Measurements from ENCODE around the gene AMOTL2. TPM values are rescaled to one million over a fixed set of nuclear protein-coding genes. Genes with fewer than 3 reads are reported as not detected.

The AMOTL2 gene
- total and polyA plus RNA-seq, 7 donors = 4.0 to 36.6 (median 16.5) TPM

GRCh38 chr3:134330883-134331810 is 43.1 kb downstream of the AMOTL2 start:
- no peaks in the 10 kb centered on the region for H3K36me3 ChIP-seq (ENCODE audit: insufficient read depth in 1 of 2, low read depth in 1 of 2)
- peak overlapping the region; percentile 21 for H3K27ac ChIP-seq
- DNase-seq (peak; percentile 62 to 69), ATAC-seq (peak in 1 of 4 donors; percentile 18)
- no peak for TF ChIP-seq CTCF (IDR thresholded peaks at IDR 0.05)
- H3K4me3 ChIP-seq = no peak overlapping the region
- intact Hi-C loops (cut with DNase I) = no loop called here
- peaks cover 40% of the 10 kb centered on the region for H3K4me1 ChIP-seq
- H3K9me3 ChIP-seq = no peaks in the 10 kb centered on the region
- no peaks in the 10 kb centered on the region for H3K27me3 ChIP-seq (ENCODE audit: insufficient read depth in 3 of 3, low read length in 2 of 3)
- 75 to 83% (median 76%) methylated on average over 6 of the region's 6 CpGs for WGBS, 3 donors

- no peak for ATAC-seq
Observed at GRCh38 chr3:134328846-134329245, 45.4 kb downstream of the AMOTL2 start.

GRCh38 chr3:134328147-134328591 is 46.1 kb downstream of the AMOTL2 start:
- H3K27ac ChIP-seq = peak overlapping the region; percentile 71
- ATAC-seq (no peak), DNase-seq (peak; percentile 54 to 55)
- H3K27me3 ChIP-seq (ENCODE audit: insufficient read depth in 3 of 3, low read length in 2 of 3) = no peaks in the 10 kb centered on the region
- no peaks in the 10 kb centered on the region for H3K36me3 ChIP-seq (ENCODE audit: insufficient read depth in 1 of 2, low read depth in 1 of 2)
- intact Hi-C loops (cut with DNase I) = no loop called here
- no peak for TF ChIP-seq CTCF (IDR thresholded peaks at IDR 0.05)
- WGBS, 3 donors = 79 to 86% (median 79%) methylated on average over 6 of the region's 6 CpGs
- peaks cover 37% of the 10 kb centered on the region for H3K4me1 ChIP-seq
- no peak overlapping the region for H3K4me3 ChIP-seq
- H3K9me3 ChIP-seq = no peaks in the 10 kb centered on the region

More at GRCh38 chr3:134328846-134329245, 45.4 kb downstream of the AMOTL2 start:
- H3K27ac ChIP-seq = no peak overlapping the region
- WGBS, 3 donors = 92 to 100% (median 95%) methylated on average over 1 of the region's 1 CpG
- intact Hi-C loops (cut with DNase I) = no loop called here
- no peaks in the 10 kb centered on the region for H3K36me3 ChIP-seq (ENCODE audit: insufficient read depth in 1 of 2, low read depth in 1 of 2)
- H3K4me3 ChIP-seq = no peak overlapping the region
- no peak for DNase-seq
- H3K9me3 ChIP-seq = no peaks in the 10 kb centered on the region
- H3K27me3 ChIP-seq (ENCODE audit: insufficient read depth in 3 of 3, low read length in 2 of 3) = no peaks in the 10 kb centered on the region
- TF ChIP-seq CTCF (IDR thresholded peaks at IDR 0.05) = no peak
- H3K4me1 ChIP-seq = peaks cover 37% of the 10 kb centered on the region

- H3K36me3 ChIP-seq (ENCODE audit: insufficient read depth in 1 of 2, low read depth in 1 of 2) = no peaks in the 10 kb centered on the region
- H3K27me3 ChIP-seq (ENCODE audit: insufficient read depth in 3 of 3, low read length in 2 of 3) = no peaks in the 10 kb centered on the region
- H3K4me1 ChIP-seq = peaks cover 37% of the 10 kb centered on the region
- H3K9me3 ChIP-seq = no peaks in the 10 kb centered on the region
- peak; percentile 67 to 89 (median 86) for ATAC-seq
- peak in 1 of 2 donors; percentile 67 for DNase-seq
- 50 to 74% (median 55%) methylated on average over 4 of the region's 4 CpGs for WGBS, 3 donors
- no peak overlapping the region for H3K4me3 ChIP-seq
- H3K27ac ChIP-seq = peak overlapping the region; percentile 71
- intact Hi-C loops (cut with DNase I) = no loop called here
- no peak for TF ChIP-seq CTCF (IDR thresholded peaks at IDR 0.05)
Observed at GRCh38 chr3:134327594-134327975, 46.7 kb downstream of the AMOTL2 start.
